ENCODE measurements around the gene SPON1.

- TF ChIP-seq CTCF (IDR thresholded peaks at IDR 0.05) (peak in 2 of 6 experiments; percentile 11 to 23), POLR2A (IDR thresholded peaks at IDR 0.05) (no peak)
These were observed 286.1 kb downstream of the SPON1 start for GRCh38 chr11:14248580-14248981.
